Sigmoid colon (tissue), 7 donors: Measurements from ENCODE around the gene ATF7IP. TPM values are rescaled to one million over a fixed set of nuclear protein-coding genes. Genes with fewer than 3 reads are reported as not detected.

Source experiments
- DNase-seq: peaks from one replicate; pipeline ENCODE4 v3.0.0-alpha.2; 2019
- H3K27ac ChIP-seq, 4 donors: fragments of 200-600 bp; sonication (generic); one replicate each; pipeline ENCODE4 v1.5.1; 2016 to 2019; ENCODE audit warnings: mild to moderate bottlenecking in 1 of 4
- H3K27me3 ChIP-seq, 3 donors: fragments of 200-600 bp; sonication (generic); one replicate each; pipeline ENCODE4 v1.5.1; 2019; ENCODE audit warnings: mild to moderate bottlenecking in 1 of 3
- H3K36me3 ChIP-seq, 4 donors: fragments of 200-600 bp; sonication (generic); one replicate each; pipeline ENCODE4 v1.5.1; 2016 to 2019
- H3K4me1 ChIP-seq, 4 donors: fragments of 200-600 bp; sonication (generic); one replicate each; pipeline ENCODE4 v1.5.1; 2017 to 2019
- H3K4me3 ChIP-seq, 4 donors: fragments of 200-600 bp; sonication (generic); one replicate each; pipeline ENCODE4 v1.5.1; 2017 to 2019; ENCODE audit warnings: mild to moderate bottlenecking in 2 of 4, moderate library complexity in 1 of 4
- H3K9me3 ChIP-seq, 4 donors: fragments of 200-600 bp in 3 of 4; sonication (generic) in 3 of 4; one replicate each; pipeline versions ENCODE4 v1.5.1 to v1.6.1; 2013 to 2019
- EP300 ChIP-seq, 4 donors: sonication (generic); formaldehyde crosslinking; IDR thresholded peaks; one replicate each; pipeline ENCODE4 v1.6.1; 2017; ENCODE audit warnings: antibody characterized with exemption in 4 of 4
- POLR2A ChIP-seq, 2 donors: fragments of 450-650 bp; IDR thresholded peaks; one replicate each; pipeline ENCODE4 v1.6.1; 2016; ENCODE audit warnings: antibody characterized with exemption in 2 of 2, mild to moderate bottlenecking in 2 of 2, moderate library complexity in 2 of 2
- POLR2AphosphoS5 ChIP-seq, 4 donors: sonication (generic); formaldehyde crosslinking; IDR thresholded peaks; one replicate each; pipeline ENCODE4 v1.6.1; 2017; ENCODE audit warnings: antibody characterized with exemption in 4 of 4
- WGBS, 2 donors: extraction: QIAGEN DNeasy Blood & Tissue Kit; methylation state at CpG; one replicate each; pipeline ENCODE4 v1.1.7; 2013; 5-methylcytosine and 5-hydroxymethylcytosine counted together
- intact Hi-C: fragments of 100-400 bp; cut with DNase I; formaldehyde crosslinking; loops from one replicate; pipeline ENCODE4 v1.15.1; 2023
- polyA plus RNA-seq, 3 donors: library from polyadenylated mRNA; stranded (reverse); fragments of 200-250 nt; gene quantifications; one replicate each; pipeline ENCODE4 v1.2.3, GENCODE V29; 2013
- total RNA-seq, 4 donors: library from RNA; depleted of rRNA; stranded (reverse); fragments of >200 nt; gene quantifications; one replicate each; pipeline ENCODE4 v1.1.0, GENCODE V29; 2016
- TF ChIP-seq, protein P1 (sequence below), 4 experiments: fragments of 450-650 bp in 3 of 4; fragments of 200-600 bp in 1 of 4; IDR thresholded peaks; one replicate each; pipeline ENCODE4 v1.5.1; 2016 to 2019; ENCODE audit warnings: antibody characterized with exemption in 4 of 4, mild to moderate bottlenecking in 3 of 4, moderate library complexity in 2 of 4
- donor health status: healthy with polysubstance abuse.
- donor health status: Bipolar disorder and iron deficiency.
- donor health status: healthy.

Gene ATF7IP
- total and polyA plus RNA-seq, 7 donors: 3.0 to 58.4 (median 27.7) TPM

- intact Hi-C loops: no loop called here
- WGBS, 2 donors: 70 to 89% methylated on average over 6 of the region's 6 CpGs
- DNase-seq: no peak
- Histone ChIP-seq H3K36me3 (peaks cover 0 to 29% (median 0%) of the 10 kb centered on the region in 4 donors), H3K27ac (no peak overlapping the region), H3K27me3 (no peaks in the 10 kb centered on the region), H3K4me3 (no peak overlapping the region), H3K9me3 (no peaks in the 10 kb centered on the region), H3K4me1 (no peaks in the 10 kb centered on the region)
- TF ChIP-seq EP300 (IDR thresholded peaks at IDR 0.05) (no peak), POLR2A (IDR thresholded peaks at IDR 0.05) (no peak), POLR2AphosphoS5 (IDR thresholded peaks at IDR 0.05) (no peak)
- TF ChIP-seq, protein P1, sequence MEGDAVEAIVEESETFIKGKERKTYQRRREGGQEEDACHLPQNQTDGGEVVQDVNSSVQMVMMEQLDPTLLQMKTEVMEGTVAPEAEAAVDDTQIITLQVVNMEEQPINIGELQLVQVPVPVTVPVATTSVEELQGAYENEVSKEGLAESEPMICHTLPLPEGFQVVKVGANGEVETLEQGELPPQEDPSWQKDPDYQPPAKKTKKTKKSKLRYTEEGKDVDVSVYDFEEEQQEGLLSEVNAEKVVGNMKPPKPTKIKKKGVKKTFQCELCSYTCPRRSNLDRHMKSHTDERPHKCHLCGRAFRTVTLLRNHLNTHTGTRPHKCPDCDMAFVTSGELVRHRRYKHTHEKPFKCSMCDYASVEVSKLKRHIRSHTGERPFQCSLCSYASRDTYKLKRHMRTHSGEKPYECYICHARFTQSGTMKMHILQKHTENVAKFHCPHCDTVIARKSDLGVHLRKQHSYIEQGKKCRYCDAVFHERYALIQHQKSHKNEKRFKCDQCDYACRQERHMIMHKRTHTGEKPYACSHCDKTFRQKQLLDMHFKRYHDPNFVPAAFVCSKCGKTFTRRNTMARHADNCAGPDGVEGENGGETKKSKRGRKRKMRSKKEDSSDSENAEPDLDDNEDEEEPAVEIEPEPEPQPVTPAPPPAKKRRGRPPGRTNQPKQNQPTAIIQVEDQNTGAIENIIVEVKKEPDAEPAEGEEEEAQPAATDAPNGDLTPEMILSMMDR (IDR thresholded peaks at IDR 0.05): no peak
Observed at GRCh38 chr12:14505626-14506596, 140.4 kb downstream of the ATF7IP start.

- TF ChIP-seq POLR2AphosphoS5 (IDR thresholded peaks at IDR 0.05) (no peak), EP300 (IDR thresholded peaks at IDR 0.05) (no peak), POLR2A (IDR thresholded peaks at IDR 0.05) (no peak)
- TF ChIP-seq, protein P1 (IDR thresholded peaks at IDR 0.05): no peak
- H3K4me3 ChIP-seq: no peak overlapping the region
- H3K4me1 ChIP-seq: no peaks in the 10 kb centered on the region
- WGBS, 2 donors: 68 to 69% methylated on average over 3 of the region's 3 CpGs
- H3K9me3 ChIP-seq: no peaks in the 10 kb centered on the region
- H3K27me3 ChIP-seq: no peaks in the 10 kb centered on the region
- H3K36me3 ChIP-seq: no peaks in the 10 kb centered on the region
- H3K27ac ChIP-seq: no peak overlapping the region
- intact Hi-C loops: no loop called here
- no peak for DNase-seq
Observed at GRCh38 chr12:14510574-14510973, 145.1 kb downstream of the ATF7IP start.

- Histone ChIP-seq H3K9me3 (no peaks in the 10 kb centered on the region), H3K27ac (no peak overlapping the region), H3K4me1 (no peaks in the 10 kb centered on the region), H3K4me3 (no peak overlapping the region), H3K27me3 (no peaks in the 10 kb centered on the region), H3K36me3 (no peaks in the 10 kb centered on the region)
- DNase-seq: no peak
- TF ChIP-seq, protein P1 (IDR thresholded peaks at IDR 0.05): peak in 2 of 4 experiments; percentile 16 to 32
- no peak for TF ChIP-seq POLR2A (IDR thresholded peaks at IDR 0.05)
- intact Hi-C loops: no loop called here
- 26 to 43% methylated on average over 4 of the region's 4 CpGs for WGBS, 2 donors
Observed at GRCh38 chr12:14514154-14514842, 148.8 kb downstream of the ATF7IP start.

GRCh38 chr12:14514946-14515345 lies 149.5 kb downstream of the ATF7IP start:
- Histone ChIP-seq H3K9me3 (no peaks in the 10 kb centered on the region), H3K27me3 (no peaks in the 10 kb centered on the region), H3K4me1 (no peaks in the 10 kb centered on the region), H3K4me3 (no peak overlapping the region), H3K36me3 (no peaks in the 10 kb centered on the region), H3K27ac (no peak overlapping the region)
- intact Hi-C loops: no loop called here
- TF ChIP-seq EP300 (IDR thresholded peaks at IDR 0.05) (no peak), POLR2A (IDR thresholded peaks at IDR 0.05) (no peak)
- TF ChIP-seq, protein P1 (IDR thresholded peaks at IDR 0.05): no peak
- no peak for DNase-seq
- WGBS, 2 donors: 76 to 80% methylated on average over 1 of the region's 1 CpG
